Esophagus muscularis mucosa (tissue), 4 donors: ENCODE results near the gene DOK6. TPM values are rescaled to one million over a fixed set of nuclear protein-coding genes. Genes with fewer than 3 reads are reported as not detected.
"Not testable (repeated sequence)": the region's sequence is repeated elsewhere in the genome, so short reads cannot be mapped to it uniquely, and the experiment has no call there.

Experiments
- DNase-seq: peaks from one replicate; pipeline ENCODE4 v3.0.0-alpha.2; 2017; ENCODE audit errors: extremely low spot score
- H3K27ac ChIP-seq, 4 donors: fragments of 200-600 bp; sonication (generic); replicated peaks in 1 of 4; 1 replicate in 3 of 4; 2 replicates in 1 of 4; pipeline ENCODE4 v1.5.1; 2016 to 2019; ENCODE audit warnings: mild to moderate bottlenecking in 1 of 4
- H3K27me3 ChIP-seq, 4 donors: fragments of 200-600 bp; sonication (generic); one replicate each; pipeline versions ENCODE4 v1.5.1 to v1.6.0; 2016 to 2019
- H3K36me3 ChIP-seq, 4 donors: fragments of 200-600 bp; sonication (generic); one replicate each; pipeline ENCODE4 v1.5.1; 2016 to 2019
- H3K4me1 ChIP-seq, 4 donors: fragments of 200-600 bp; sonication (generic); one replicate each; pipeline ENCODE4 v1.5.1; 2016 to 2019
- H3K4me3 ChIP-seq, 4 donors: fragments of 200-600 bp; sonication (generic); 1 replicate in 2 of 4; 2 replicates in 2 of 4; pipeline ENCODE4 v1.5.1; 2016 to 2019; ENCODE audit warnings: mild to moderate bottlenecking in 4 of 4, moderate library complexity in 1 of 4
- H3K9me3 ChIP-seq, 4 donors: fragments of 200-600 bp; sonication (generic); 1 replicate in 3 of 4; 2 replicates in 1 of 4; pipeline ENCODE4 v1.5.1; 2016 to 2019
- CTCF ChIP-seq, 3 experiments: fragments of 200-600 bp in 2 of 3; fragments of 450-650 bp in 1 of 3; sonication (generic) in 2 of 3; IDR thresholded peaks; one replicate each; pipeline ENCODE4 v1.5.1; 2017 to 2019; ENCODE audit warnings: antibody characterized with exemption in 3 of 3, mild to moderate bottlenecking in 2 of 3, moderate library complexity in 1 of 3
- EP300 ChIP-seq: sonication (generic); formaldehyde crosslinking; IDR thresholded peaks from one replicate; pipeline ENCODE4 v1.6.1; 2017; ENCODE audit warnings: antibody characterized with exemption
- POLR2A ChIP-seq: fragments of 450-650 bp; IDR thresholded peaks from one replicate; pipeline ENCODE4 v1.6.1; 2017; ENCODE audit warnings: antibody characterized with exemption, moderate library complexity, mild to moderate bottlenecking, low read depth
- POLR2AphosphoS5 ChIP-seq, 2 donors: sonication (generic); formaldehyde crosslinking; IDR thresholded peaks; one replicate each; pipeline ENCODE4 v1.6.1; 2017; ENCODE audit warnings: antibody characterized with exemption in 2 of 2
- WGBS: methylation state at CpG from one replicate; pipeline ENCODE4 v1.1.5; 2018; 5-methylcytosine and 5-hydroxymethylcytosine counted together
- intact Hi-C: fragments of 100-400 bp; cut with DNase I; formaldehyde crosslinking; loops from one replicate; pipeline ENCODE4 v1.15.1; 2023
- total RNA-seq, 4 donors: library from RNA; depleted of rRNA; stranded (reverse); fragments of >200 nt; gene quantifications; one replicate each; pipeline versions ENCODE4 v1.1.0 to v1.2.1, GENCODE V29; 2016

DOK6 gene
- total RNA-seq, 4 donors from 2014 or later: 0.83 to 4.1 (median 1.9) TPM

- Histone ChIP-seq H3K4me3 (no peak overlapping the region), H3K27ac (no peak overlapping the region), H3K9me3 (no peaks in the 10 kb centered on the region), H3K27me3 (no peaks in the 10 kb centered on the region), H3K4me1 (no peaks in the 10 kb centered on the region), H3K36me3 (no peaks in the 10 kb centered on the region)
- no peak for TF ChIP-seq POLR2AphosphoS5 (IDR thresholded peaks at IDR 0.05)
- no peak for TF ChIP-seq EP300
- TF ChIP-seq POLR2A: no peak
- no peak for TF ChIP-seq CTCF (IDR thresholded peaks at IDR 0.05)
- DNase-seq: no peak
- intact Hi-C loops: no loop called here
- 65% methylated on average over 2 of the region's 2 CpGs for WGBS
Measured at GRCh38 chr18:69658685-69659084, 258.0 kb downstream of the DOK6 start.

- Histone ChIP-seq H3K4me1 (no peaks in the 10 kb centered on the region), H3K36me3 (no peaks in the 10 kb centered on the region), H3K4me3 (no peak overlapping the region), H3K9me3 (no peaks in the 10 kb centered on the region), H3K27me3 (no peaks in the 10 kb centered on the region), H3K27ac (no peak overlapping the region)
- intact Hi-C loops: no loop called here
- 72% methylated on average over 6 of the region's 6 CpGs for WGBS
- TF ChIP-seq EP300 (no peak), CTCF (IDR thresholded peaks at IDR 0.05) (no peak), POLR2AphosphoS5 (IDR thresholded peaks at IDR 0.05) (no peak), POLR2A (no peak)
- no peak for DNase-seq
Measured at GRCh38 chr18:69659142-69659651, 258.5 kb downstream of the DOK6 start.

- H3K36me3 ChIP-seq, H3K4me1 ChIP-seq, H3K4me3 ChIP-seq, intact Hi-C loops, H3K9me3 ChIP-seq, H3K27me3 ChIP-seq, H3K27ac ChIP-seq, DNase-seq: not testable (repeated sequence)
- WGBS: 90% methylated on average over 5 of the region's 5 CpGs
Measured at GRCh38 chr18:69662090-69662489, 261.4 kb downstream of the DOK6 start.

DNA sequence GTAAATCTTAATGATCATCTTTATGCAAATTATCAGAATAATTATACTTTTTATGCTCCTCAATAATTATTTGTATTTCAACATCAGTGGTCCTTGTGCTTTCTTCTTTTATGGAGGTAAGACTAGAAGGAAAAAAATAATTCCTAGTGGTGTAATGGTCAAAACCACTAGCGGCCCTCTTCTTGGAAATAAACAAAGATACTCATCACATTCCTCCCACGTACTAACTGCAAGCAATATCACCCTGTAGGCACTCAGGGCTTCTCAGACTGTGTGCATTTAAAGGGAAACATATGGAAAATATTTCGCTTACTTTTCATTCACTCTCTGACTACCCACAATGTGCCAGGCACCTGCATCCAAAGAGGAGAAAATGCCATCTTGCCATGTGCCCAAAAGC, 263.7 kb downstream of the DOK6 start:
- no peaks in the 10 kb centered on the region for H3K36me3 ChIP-seq
- no peak for TF ChIP-seq CTCF (IDR thresholded peaks at IDR 0.05)
- TF ChIP-seq POLR2AphosphoS5 (IDR thresholded peaks at IDR 0.05): no peak
- TF ChIP-seq POLR2A: no peak
- TF ChIP-seq EP300: no peak
- no peak overlapping the region for H3K4me3 ChIP-seq
- H3K9me3 ChIP-seq: no peaks in the 10 kb centered on the region
- no peaks in the 10 kb centered on the region for H3K4me1 ChIP-seq
- 52% methylated on average over 3 of the region's 3 CpGs for whole genome bisulfite sequencing
- no peak overlapping the region for H3K27ac ChIP-seq
- intact Hi-C loops: no loop called here
- DNase-seq: no peak
- no peaks in the 10 kb centered on the region for H3K27me3 ChIP-seq

GRCh38 chr18:69674292-69674877, 273.7 kb downstream of the DOK6 start:
- Histone ChIP-seq H3K9me3 (no peaks in the 10 kb centered on the region), H3K4me1 (no peaks in the 10 kb centered on the region), H3K27ac (no peak overlapping the region), H3K4me3 (no peak overlapping the region), H3K36me3 (no peaks in the 10 kb centered on the region), H3K27me3 (no peaks in the 10 kb centered on the region)
- WGBS: 63% methylated on average over 2 of the region's 2 CpGs
- intact Hi-C loops: no loop called here
- TF ChIP-seq POLR2AphosphoS5 (IDR thresholded peaks at IDR 0.05) (no peak), POLR2A (no peak), EP300 (no peak)
- no peak for DNase-seq

GRCh38 chr18:69674966-69675365, 274.3 kb downstream of the DOK6 start:
- H3K36me3 ChIP-seq: no peaks in the 10 kb centered on the region
- WGBS: 93% methylated on average over 2 of the region's 2 CpGs
- intact Hi-C loops: no loop called here
- no peaks in the 10 kb centered on the region for H3K9me3 ChIP-seq
- DNase-seq: no peak
- TF ChIP-seq EP300 (no peak), POLR2A (no peak), CTCF (IDR thresholded peaks at IDR 0.05) (no peak), POLR2AphosphoS5 (IDR thresholded peaks at IDR 0.05) (no peak)
- H3K27ac ChIP-seq: no peak overlapping the region
- no peaks in the 10 kb centered on the region for H3K4me1 ChIP-seq
- H3K4me3 ChIP-seq: no peak overlapping the region
- no peaks in the 10 kb centered on the region for H3K27me3 ChIP-seq
